Transverse colon (tissue), 4 donors: ENCODE results near the gene STK10. TPM values are rescaled to one million over a fixed set of nuclear protein-coding genes. Genes with fewer than 3 reads are reported as not detected.

ENCODE experiments used
- DNase-seq: peaks from one replicate; pipeline ENCODE4 v3.0.0-alpha.2; 2019
- H3K27ac ChIP-seq, 4 donors: fragments of 200-600 bp; sonication (generic); 2 replicates each; pipeline ENCODE4 v1.5.1; 2016 to 2018; ENCODE audit warnings: inconsistent platforms in 4 of 4
- H3K27me3 ChIP-seq: fragments of 200-600 bp; sonication (generic); 2 replicates; pipeline ENCODE4 v1.5.1; 2017; ENCODE audit warnings: inconsistent platforms
- H3K36me3 ChIP-seq, 4 donors: fragments of 200-600 bp; sonication (generic); 2 replicates each; pipeline ENCODE4 v1.5.1; 2017 to 2019; ENCODE audit warnings: inconsistent platforms in 4 of 4
- H3K4me1 ChIP-seq, 4 donors: fragments of 200-600 bp; sonication (generic); 2 replicates each; pipeline ENCODE4 v1.5.1; 2017 to 2020; ENCODE audit warnings: inconsistent platforms in 4 of 4
- H3K4me3 ChIP-seq, 4 donors: fragments of 200-600 bp; sonication (generic); 1 replicate in 1 of 4; 2 replicates in 3 of 4; pipeline versions ENCODE4 v1.5.1 to v1.6.1; 2017 to 2019; ENCODE audit warnings: inconsistent platforms in 4 of 4
- H3K9me3 ChIP-seq, 2 donors: fragments of 200-600 bp; sonication (generic); 2 replicates each; pipeline ENCODE4 v1.5.1; 2017 to 2019; ENCODE audit warnings: inconsistent platforms in 2 of 2
- CTCF ChIP-seq, 5 experiments: fragments of 200-600 bp in 3 of 5; fragments of 450-650 bp in 2 of 5; sonication (generic) in 3 of 5; IDR thresholded peaks; 1 replicate in 2 of 5; 2 replicates in 3 of 5; pipeline ENCODE4 v1.5.1; 2016 to 2017; ENCODE audit warnings: antibody characterized with exemption in 5 of 5, inconsistent platforms in 3 of 5, mild to moderate bottlenecking in 2 of 5, moderate library complexity in 1 of 5
- EP300 ChIP-seq: sonication (generic); formaldehyde crosslinking; IDR thresholded peaks from one replicate; pipeline ENCODE4 v1.6.1; 2017; ENCODE audit warnings: antibody characterized with exemption, low read depth
- POLR2A ChIP-seq: fragments of 450-650 bp; IDR thresholded peaks from one replicate; pipeline ENCODE4 v1.6.1; 2016; ENCODE audit warnings: antibody characterized with exemption, mild to moderate bottlenecking, moderate library complexity
- POLR2AphosphoS5 ChIP-seq, 3 donors: sonication (generic); formaldehyde crosslinking; IDR thresholded peaks; one replicate each; pipeline ENCODE4 v1.6.1; 2016; ENCODE audit warnings: antibody characterized with exemption in 3 of 3
- WGBS, 2 donors: methylation state at CpG; one replicate each; pipeline ENCODE4 v1.1.5; 2018; ENCODE audit warnings: low coverage in 1 of 2; 5-methylcytosine and 5-hydroxymethylcytosine counted together
- in situ Hi-C, 4 donors: fragments of 200-750 bp; cut with MboI; loops; one replicate each; pipeline versions ENCODE4 v1.15.0 to v1.15.1; 2017; ENCODE audit warnings: low sequenced_read_pairs in 3 of 4, low pct_ligation_motif_present in 1 of 4, low pct_unique_long_range_greater_than_20kb in 1 of 4
- intact Hi-C: fragments of 100-400 bp; cut with DNase I; formaldehyde crosslinking; loops from one replicate; pipeline ENCODE4 v1.15.1; 2023; ENCODE audit warnings: low total_unique reads
- total RNA-seq, 4 donors: library from RNA; depleted of rRNA; stranded (reverse); fragments of >200 nt; gene quantifications; one replicate each; pipeline ENCODE4 v1.1.0, GENCODE V29; 2016

The STK10 gene
- total RNA-seq, 4 donors from 2014 or later = 21.2 to 207 (median 49.3) TPM

GRCh38 chr5:172107571-172107970 lies 80.5 kb downstream of the STK10 start:
- intact Hi-C loops = loop anchor here (5.0 kb wide), 1 partner anchor 80 kb away; the partner anchor contains the start of gene STK10

GRCh38 chr5:172106511-172107356 lies 81.3 kb downstream of the STK10 start:
- no peaks in the 10 kb centered on the region for H3K27me3 ChIP-seq
- peak; percentile 55 for DNase-seq
- intact Hi-C loops (loop anchor here (1.0 to 5.0 kb wide), 2 partner anchors 81 to 175 kb away; partner anchors contain the start of gene STK10), in situ Hi-C loops (loop anchor here in 3 of 4 donors (10.0 to 25.0 kb wide), 3 partner anchors 178 to 188 kb away; partner anchors contain the start of gene UBTD2 (in 2 of the 3))
- TF ChIP-seq EP300 (no peak), CTCF (IDR thresholded peaks at IDR 0.05) (peak; percentile 91 to 99 (median 97)), POLR2AphosphoS5 (IDR thresholded peaks at IDR 0.05) (no peak), POLR2A (no peak)
- peaks cover 15 to 41% (median 29%) of the 10 kb centered on the region in 4 donors for H3K4me1 ChIP-seq
- peak overlapping the region in 2 of 4 donors; percentile 10 to 21 for H3K27ac ChIP-seq
- 11 to 30% methylated on average over 11 to 28 of the region's 39 CpGs for WGBS, 2 donors
- no peaks in the 10 kb centered on the region for H3K9me3 ChIP-seq
- no peaks in the 10 kb centered on the region for H3K36me3 ChIP-seq
- H3K4me3 ChIP-seq = peak overlapping the region in 2 of 4 donors; percentile 6 to 23

More at GRCh38 chr5:172107571-172107970, 80.5 kb downstream of the STK10 start:
- TF ChIP-seq POLR2AphosphoS5 (IDR thresholded peaks at IDR 0.05) (no peak), POLR2A (no peak), CTCF (IDR thresholded peaks at IDR 0.05) (no peak), EP300 (no peak)
- H3K9me3 ChIP-seq = no peaks in the 10 kb centered on the region
- WGBS, 2 donors = 37 to 56% methylated on average over 2 to 13 of the region's 13 CpGs
- no peak overlapping the region for H3K4me3 ChIP-seq
- no peaks in the 10 kb centered on the region for H3K36me3 ChIP-seq
- DNase-seq = no peak
- peaks cover 20 to 44% (median 32%) of the 10 kb centered on the region in 4 donors for H3K4me1 ChIP-seq
- in situ Hi-C loops = loop anchor here in 3 of 4 donors (10.0 to 25.0 kb wide), 3 partner anchors 177 to 187 kb away; partner anchors contain the start of gene UBTD2 (in 2 of the 3)
- H3K27me3 ChIP-seq = no peaks in the 10 kb centered on the region
- H3K27ac ChIP-seq = peak overlapping the region in 2 of 4 donors; percentile 10 to 21

- H3K27ac ChIP-seq = no peak overlapping the region
- H3K4me3 ChIP-seq = no peak overlapping the region
- intact Hi-C loops = loop anchor here (1.0 to 5.0 kb wide), 2 partner anchors 81 to 175 kb away; partner anchors contain the start of gene STK10
- no peaks in the 10 kb centered on the region for H3K9me3 ChIP-seq
- in situ Hi-C loops = loop anchor here in 3 of 4 donors (10.0 to 25.0 kb wide), 3 partner anchors 179 to 189 kb away; partner anchors contain the start of gene UBTD2 (in 2 of the 3)
- peaks cover 6 to 32% (median 20%) of the 10 kb centered on the region in 4 donors for H3K4me1 ChIP-seq
- DNase-seq = no peak
- H3K36me3 ChIP-seq = no peaks in the 10 kb centered on the region
- TF ChIP-seq POLR2A = no peak
- no peak for TF ChIP-seq POLR2AphosphoS5 (IDR thresholded peaks at IDR 0.05)
- no peak for TF ChIP-seq CTCF (IDR thresholded peaks at IDR 0.05)
- no peak for TF ChIP-seq EP300
- 97% methylated on average over 13 of the region's 14 CpGs; no CpG with 5 or more reads in 1 of the 2 donors for WGBS, 2 donors
- H3K27me3 ChIP-seq = no peaks in the 10 kb centered on the region
Measured at GRCh38 chr5:172105811-172106210, 82.2 kb downstream of the STK10 start.
